Left ventricle myocardium inferior (tissue), 1 donor: ENCODE results near the gene NRSN2. TPM values are rescaled to one million over a fixed set of nuclear protein-coding genes. Genes with fewer than 3 reads are reported as not detected.
"Not testable (repeated sequence)": the region's sequence is repeated elsewhere in the genome, so short reads cannot be mapped to it uniquely, and the experiment has no call there.

Experiments
- DNase-seq: peaks from one replicate; pipeline ENCODE4 v3.0.0-alpha.2; 2020
- H3K27ac ChIP-seq: fragments of 200-600 bp; replicated peaks from 2 replicates; pipeline ENCODE4 v1.8.0; 2021
- H3K27me3 ChIP-seq: fragments of 200-600 bp; 2 replicates; pipeline ENCODE4 v1.8.0; 2021; ENCODE audit warnings: low read depth
- H3K36me3 ChIP-seq: fragments of 200-600 bp; 2 replicates; pipeline ENCODE4 v1.8.0; 2021
- H3K4me1 ChIP-seq: fragments of 200-600 bp; 2 replicates; pipeline ENCODE4 v1.8.0; 2021
- H3K4me3 ChIP-seq: fragments of 200-600 bp; 2 replicates; pipeline ENCODE4 v1.8.0; 2021; ENCODE audit warnings: mild to moderate bottlenecking, moderate library complexity
- H3K9me3 ChIP-seq: fragments of 200-600 bp; replicated peaks from 2 replicates; pipeline ENCODE4 v1.8.0; 2021
- CTCF ChIP-seq: fragments of 200-600 bp; IDR thresholded peaks from 2 replicates; pipeline ENCODE4 v1.8.0; 2021; ENCODE audit warnings: antibody characterized with exemption, mild to moderate bottlenecking, borderline replicate concordance
- intact Hi-C: fragments of 100-400 bp; cut with micrococcal nuclease; formaldehyde crosslinking; loops from one replicate; pipeline ENCODE4 v1.11.0; 2022
- total RNA-seq: library from RNA; stranded (reverse); fragmentation: NEBNext Ultra II Directional; extraction: Animal tissue kit (Norgen Biotek cat#: 25700); gene quantifications from one replicate; pipeline ENCODE4 v1.2.1, GENCODE V29; 2021
- donor health status: DM: no; HTN: yes; CAD: no; lungs with severe emphysema.

The NRSN2 gene
- total RNA-seq, 1 donor from 2014 or later: 17.5 TPM

- Histone ChIP-seq H3K27ac (no peak overlapping the region), H3K9me3 (no peaks in the 10 kb centered on the region), H3K4me1 (peaks cover 46% of the 10 kb centered on the region), H3K27me3 (no peaks in the 10 kb centered on the region), H3K4me3 (no peak overlapping the region), H3K36me3 (no peaks in the 10 kb centered on the region)
- TF ChIP-seq CTCF: peak; percentile 87
- intact Hi-C loops: no loop called here
- DNase-seq: no peak
These were observed 16.4 kb upstream of the NRSN2 start for GRCh38 chr20:330233-331149.

- intact Hi-C loops: no loop called here
- H3K27me3 ChIP-seq: no peaks in the 10 kb centered on the region
- TF ChIP-seq CTCF: no peak
These were observed 12.3 kb upstream of the NRSN2 start for GRCh38 chr20:334578-334977.

GRCh38 chr20:336040-336439 is 10.9 kb upstream of the NRSN2 start:
- H3K27me3 ChIP-seq, H3K36me3 ChIP-seq, DNase-seq, H3K4me1 ChIP-seq, H3K4me3 ChIP-seq, H3K27ac ChIP-seq, H3K9me3 ChIP-seq, intact Hi-C loops: not testable (repeated sequence)

More at GRCh38 chr20:334578-334977, 12.3 kb upstream of the NRSN2 start:
- no peak for DNase-seq
- Histone ChIP-seq H3K4me3 (no peak overlapping the region), H3K9me3 (no peaks in the 10 kb centered on the region), H3K36me3 (no peaks in the 10 kb centered on the region), H3K27ac (no peak overlapping the region), H3K4me1 (peaks cover 8% of the 10 kb centered on the region)

GRCh38 chr20:341682-342081 is 5.2 kb upstream of the NRSN2 start:
- Histone ChIP-seq H3K27me3 (no peaks in the 10 kb centered on the region), H3K9me3 (peaks cover 9% of the 10 kb centered on the region), H3K4me1 (peaks cover 19% of the 10 kb centered on the region), H3K27ac (no peak overlapping the region), H3K36me3 (peaks cover 6% of the 10 kb centered on the region), H3K4me3 (no peak overlapping the region)
- intact Hi-C loops: no loop called here
- DNase-seq: no peak
- TF ChIP-seq CTCF: no peak

- Histone ChIP-seq H3K27ac (no peak overlapping the region), H3K4me1 (peaks cover 33% of the 10 kb centered on the region), H3K4me3 (no peak overlapping the region), H3K9me3 (peaks cover 9% of the 10 kb centered on the region), H3K36me3 (peaks cover 6% of the 10 kb centered on the region), H3K27me3 (no peaks in the 10 kb centered on the region)
- intact Hi-C loops: no loop called here
- DNase-seq: no peak
- no peak for TF ChIP-seq CTCF
These were observed 3.8 kb upstream of the NRSN2 start for GRCh38 chr20:343107-343506.

- DNase-seq: no peak
- TF ChIP-seq CTCF: no peak
- Histone ChIP-seq H3K36me3 (peaks cover 9% of the 10 kb centered on the region), H3K4me1 (peaks cover 39% of the 10 kb centered on the region), H3K4me3 (peak overlapping the region; percentile 93), H3K9me3 (peaks cover 9% of the 10 kb centered on the region), H3K27me3 (no peaks in the 10 kb centered on the region), H3K27ac (peak overlapping the region; percentile 98)
- intact Hi-C loops: no loop called here
These were observed 775 bp upstream of the NRSN2 start for GRCh38 chr20:346033-346639.
